Liver (tissue), 9 donors: ENCODE measurements around the gene NOVA2. TPM values are rescaled to one million over a fixed set of nuclear protein-coding genes. Genes with fewer than 3 reads are reported as not detected.

Experiments
- DNase-seq: peaks from one replicate; pipeline ENCODE4 v3.0.0-alpha.2; 2017; ENCODE audit warnings: low spot score
- H3K27ac ChIP-seq, 2 donors: one replicate each; pipeline ENCODE4 v1.7.0; 2013; ENCODE audit warnings: inconsistent platforms in 2 of 2, low read length in 2 of 2, control low read depth in 1 of 2, low read depth in 1 of 2, mild to moderate bottlenecking in 1 of 2
- H3K27me3 ChIP-seq, 4 donors: one replicate each; pipeline versions ENCODE4 v1.6.1 to v1.7.0; 2013; ENCODE audit warnings: low read length in 3 of 4, inconsistent platforms in 1 of 4, mild to moderate bottlenecking in 1 of 4, moderate library complexity in 1 of 4; ENCODE audit not compliant: control insufficient read depth in 4 of 4, insufficient read depth in 4 of 4
- H3K36me3 ChIP-seq, 4 donors: one replicate each; pipeline versions ENCODE4 v1.6.1 to v1.7.0; 2013; ENCODE audit warnings: low read length in 3 of 4, mild to moderate bottlenecking in 3 of 4, low read depth in 1 of 4, moderate library complexity in 1 of 4; ENCODE audit not compliant: control insufficient read depth in 4 of 4, insufficient read depth in 3 of 4
- H3K4me1 ChIP-seq, 4 donors: one replicate each; pipeline versions ENCODE4 v1.6.1 to v1.7.0; 2013; ENCODE audit warnings: low read length in 3 of 4, mild to moderate bottlenecking in 3 of 4, moderate library complexity in 1 of 4; ENCODE audit not compliant: control insufficient read depth in 4 of 4, insufficient read depth in 4 of 4
- H3K4me3 ChIP-seq, 3 donors: one replicate each; pipeline versions ENCODE4 v1.6.1 to v1.7.0; 2013; ENCODE audit warnings: low read length in 3 of 3, control low read depth in 1 of 3, low read depth in 1 of 3, mild to moderate bottlenecking in 1 of 3
- H3K9ac ChIP-seq, 2 donors: one replicate each; pipeline ENCODE4 v1.7.0; 2013; ENCODE audit warnings: low read length in 2 of 2, mild to moderate bottlenecking in 2 of 2, moderate library complexity in 2 of 2, control low read depth in 1 of 2, low read depth in 1 of 2
- H3K9me3 ChIP-seq, 4 donors: one replicate each; pipeline versions ENCODE4 v1.6.1 to v1.7.0; 2013; ENCODE audit warnings: low read length in 3 of 4; ENCODE audit not compliant: control insufficient read depth in 4 of 4
- ATF3 ChIP-seq: IDR thresholded peaks from 2 replicates; pipeline ENCODE4 v1.6.1; 2016; ENCODE audit warnings: antibody characterized with exemption
- CTCF ChIP-seq: fragments of 150-350 bp; IDR thresholded peaks from 2 replicates; pipeline ENCODE4 v1.5.1; 2017; ENCODE audit warnings: improper control_type of control experiment, low read depth, low read length; ENCODE audit not compliant: missing input control
- EGR1 ChIP-seq, 2 donors: IDR thresholded peaks; 2 replicates each; pipeline ENCODE4 v1.6.1; 2016 to 2018; ENCODE audit warnings: antibody characterized with exemption in 2 of 2, low read depth in 2 of 2
- FOXA2 ChIP-seq: IDR thresholded peaks from 2 replicates; pipeline ENCODE4 v1.6.1; 2016; ENCODE audit warnings: antibody characterized with exemption
- GABPA ChIP-seq, 2 donors: IDR thresholded peaks in 1 of 2; conservative IDR thresholded peaks in 1 of 2; 2 replicates each; pipeline ENCODE4 v1.6.1; 2016; ENCODE audit warnings: antibody characterized with exemption in 2 of 2, mild to moderate bottlenecking in 1 of 2, moderate library complexity in 1 of 2
- HNF4A ChIP-seq, 2 donors: conservative IDR thresholded peaks; 2 replicates each; pipeline ENCODE4 v1.6.1; 2016; ENCODE audit warnings: antibody characterized with exemption in 2 of 2, mild to moderate bottlenecking in 2 of 2
- HNF4G ChIP-seq: IDR thresholded peaks from 2 replicates; pipeline ENCODE4 v1.6.1; 2016; ENCODE audit warnings: antibody characterized with exemption
- JUND ChIP-seq, 2 donors: IDR thresholded peaks; 2 replicates each; pipeline ENCODE4 v1.6.1; 2016; ENCODE audit warnings: antibody characterized with exemption in 2 of 2
- MAX ChIP-seq: IDR thresholded peaks from 2 replicates; pipeline ENCODE4 v1.6.1; 2016; ENCODE audit warnings: antibody characterized with exemption
- NR2F2 ChIP-seq: IDR thresholded peaks from 2 replicates; pipeline ENCODE4 v1.6.1; 2016; ENCODE audit warnings: antibody characterized with exemption
- REST ChIP-seq: IDR thresholded peaks from 2 replicates; pipeline ENCODE4 v1.6.1; 2016; ENCODE audit warnings: antibody characterized with exemption, mild to moderate bottlenecking
- RXRA ChIP-seq, 2 donors: IDR thresholded peaks; 2 replicates each; pipeline ENCODE4 v1.6.1; 2017 to 2018; ENCODE audit warnings: antibody characterized with exemption in 2 of 2, mild to moderate bottlenecking in 1 of 2
- SP1 ChIP-seq: IDR thresholded peaks from 2 replicates; pipeline ENCODE4 v1.6.1; 2018; ENCODE audit warnings: antibody characterized with exemption, mild to moderate bottlenecking
- TAF1 ChIP-seq: conservative IDR thresholded peaks from 2 replicates; pipeline ENCODE4 v1.6.1; 2016; ENCODE audit warnings: antibody characterized with exemption, mild to moderate bottlenecking
- YY1 ChIP-seq: IDR thresholded peaks from 2 replicates; pipeline ENCODE4 v1.6.1; 2016; ENCODE audit warnings: antibody characterized with exemption, mild to moderate bottlenecking
- WGBS: extraction: QIAGEN DNeasy Blood & Tissue Kit; methylation state at CpG from one replicate; pipeline ENCODE4 v1.1.7; 2013; 5-methylcytosine and 5-hydroxymethylcytosine counted together
- polyA plus RNA-seq, 2 donors: library from polyadenylated mRNA; stranded (reverse) in 1 of 2; unstranded in 1 of 2; fragments of 200-250 nt in 1 of 2; fragments of >200 nt in 1 of 2; fragmentation: Nextera tagmentation in 1 of 2; extraction: Ambion mirVana in 1 of 2; gene quantifications; one replicate each; pipeline versions ENCODE4 v1.2.1 to v1.2.3, GENCODE V29; 2013 to 2015
- total RNA-seq, 2 donors: library from RNA; depleted of rRNA; stranded (reverse); fragments of >200 nt; gene quantifications; one replicate each; pipeline ENCODE4 v1.2.3, GENCODE V29; 2014
- TF ChIP-seq, protein P1 (sequence below): IDR thresholded peaks from 2 replicates; pipeline ENCODE4 v1.6.1; 2016; ENCODE audit warnings: antibody characterized with exemption
- donor health status: healthy.
- donor health status: healthy.
- donor health status: healthy.
- donor health status: healthy.
- donor health status: healthy.

Gene NOVA2
- total and polyA plus RNA-seq, 4 donors = 0.31 to 1.6 (median 0.42) TPM

- Histone ChIP-seq H3K36me3 (peaks cover 0 to 5% (median 0%) of the 10 kb centered on the region in 4 donors), H3K27me3 (no peaks in the 10 kb centered on the region), H3K9me3 (no peaks in the 10 kb centered on the region), H3K4me3 (no peak overlapping the region), H3K9ac (no peak overlapping the region), H3K27ac (no peak overlapping the region), H3K4me1 (peaks cover 8 to 24% (median 15%) of the 10 kb centered on the region in 4 donors)
- no peak for DNase-seq
- TF ChIP-seq EGR1 (IDR thresholded peaks at IDR 0.05; ENCODE audit: low read depth in 2 of 2) = no peak
- no peak for TF ChIP-seq NR2F2
- TF ChIP-seq, protein P1, sequence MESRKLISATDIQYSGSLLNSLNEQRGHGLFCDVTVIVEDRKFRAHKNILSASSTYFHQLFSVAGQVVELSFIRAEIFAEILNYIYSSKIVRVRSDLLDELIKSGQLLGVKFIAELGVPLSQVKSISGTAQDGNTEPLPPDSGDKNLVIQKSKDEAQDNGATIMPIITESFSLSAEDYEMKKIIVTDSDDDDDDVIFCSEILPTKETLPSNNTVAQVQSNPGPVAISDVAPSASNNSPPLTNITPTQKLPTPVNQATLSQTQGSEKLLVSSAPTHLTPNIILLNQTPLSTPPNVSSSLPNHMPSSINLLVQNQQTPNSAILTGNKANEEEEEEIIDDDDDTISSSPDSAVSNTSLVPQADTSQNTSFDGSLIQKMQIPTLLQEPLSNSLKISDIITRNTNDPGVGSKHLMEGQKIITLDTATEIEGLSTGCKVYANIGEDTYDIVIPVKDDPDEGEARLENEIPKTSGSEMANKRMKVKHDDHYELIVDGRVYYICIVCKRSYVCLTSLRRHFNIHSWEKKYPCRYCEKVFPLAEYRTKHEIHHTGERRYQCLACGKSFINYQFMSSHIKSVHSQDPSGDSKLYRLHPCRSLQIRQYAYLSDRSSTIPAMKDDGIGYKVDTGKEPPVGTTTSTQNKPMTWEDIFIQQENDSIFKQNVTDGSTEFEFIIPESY = no peak
- no peak for TF ChIP-seq JUND (IDR thresholded peaks at IDR 0.05)
- WGBS = 97% methylated on average over 15 of the region's 15 CpGs
These were observed 44.4 kb upstream of the NOVA2 start for GRCh38 chr19:46017874-46018675.

GRCh38 chr19:46017095-46017429, 43.4 kb upstream of the NOVA2 start:
- 46% methylated on average over 7 of the region's 7 CpGs for WGBS
- Histone ChIP-seq H3K9me3 (no peaks in the 10 kb centered on the region), H3K27ac (no peak overlapping the region), H3K4me1 (peaks cover 8 to 24% (median 15%) of the 10 kb centered on the region in 4 donors), H3K36me3 (peaks cover 0 to 5% (median 0%) of the 10 kb centered on the region in 4 donors), H3K27me3 (no peaks in the 10 kb centered on the region), H3K4me3 (no peak overlapping the region), H3K9ac (no peak overlapping the region)
- no peak for DNase-seq
- TF ChIP-seq SP1 (no peak), REST (no peak), MAX (no peak), GABPA (IDR thresholded peaks at IDR 0.05 in 1 of 2, conservative IDR thresholded peaks at IDR 0.05 in 1 of 2) (no peak), RXRA (IDR thresholded peaks at IDR 0.05) (no peak), CTCF (no peak), ATF3 (no peak), HNF4G (no peak), EGR1 (IDR thresholded peaks at IDR 0.05; ENCODE audit: low read depth in 2 of 2) (no peak), HNF4A (conservative IDR thresholded peaks at IDR 0.05) (no peak), JUND (IDR thresholded peaks at IDR 0.05) (no peak), FOXA2 (no peak), NR2F2 (no peak), YY1 (no peak), TAF1 (no peak)
- TF ChIP-seq, protein P1 = no peak
